Panc1 (cell line): Measurements from ENCODE around the gene RNF39. TPM values are rescaled to one million over a fixed set of nuclear protein-coding genes. Genes with fewer than 3 reads are reported as not detected.

Experiments used
- ATAC-seq: fragments of 200-7000 bp; cut with Tn5 transposase; 2 replicates; pipeline ENCODE4 v1.9.1; 2020; ENCODE audit warnings: mild to moderate bottlenecking, moderate library complexity
- BruUV-seq: library from RNA; stranded (reverse); fragments of 400-500 nt; replicated peaks from 2 replicates; lab custom pipeline; 2021; lab: Mats Ljungman, UMichigan
- CTCF ChIA-PET: fragments of 300-600 bp; sonication (Branson Sonifier 250); formaldehyde crosslinking; loops from one replicate; lab custom pipeline; 2022; ENCODE audit warnings: antibody characterized with exemption; lab: Charles Lee
- POLR2A ChIA-PET: fragments of 300-600 bp; sonication (Branson Sonifier 250); formaldehyde crosslinking; loops from one replicate; lab custom pipeline; 2022; ENCODE audit warnings: antibody characterized with exemption; lab: Charles Lee
- DNase-seq: peaks from one replicate; pipeline ENCODE4 v3.0.0-alpha.2; 2010; ENCODE audit warnings: low read depth, low spot score
- H3K27ac ChIP-seq: 2 replicates; pipeline ENCODE4 v1.5.1; 2011; ENCODE audit warnings: mild to moderate bottlenecking, low read length, inconsistent platforms
- H3K27me3 ChIP-seq: fragments of 200-500 bp; sonication (Bioruptor generic); 2 replicates; pipeline ENCODE4 v1.6.0; 2014; ENCODE audit warnings: low read length, inconsistent platforms; ENCODE audit not compliant: control insufficient read depth, insufficient read depth
- H3K36me3 ChIP-seq: fragments of 200-500 bp; sonication (Bioruptor generic); 2 replicates; pipeline ENCODE4 v1.5.1; 2014; ENCODE audit warnings: inconsistent platforms, mild to moderate bottlenecking, low read length, moderate library complexity; ENCODE audit not compliant: control insufficient read depth, insufficient read depth
- H3K4me1 ChIP-seq: 2 replicates; pipeline ENCODE4 v1.5.1; 2011; ENCODE audit warnings: inconsistent platforms, mild to moderate bottlenecking, low read length, moderate library complexity; ENCODE audit not compliant: control insufficient read depth, insufficient read depth
- H3K4me3 ChIP-seq, 2 experiments: 2 replicates each; pipeline ENCODE4 v1.5.1; 2011 to 2012; ENCODE audit warnings: low read depth in 2 of 2, low read length in 2 of 2, mild to moderate bottlenecking in 2 of 2, inconsistent platforms in 1 of 2, moderate library complexity in 1 of 2
- H3K9me3 ChIP-seq: fragments of 200-500 bp; sonication (Bioruptor generic); 2 replicates; pipeline ENCODE4 v1.5.1; 2014; ENCODE audit warnings: low read depth, mild to moderate bottlenecking, inconsistent platforms, low read length, moderate library complexity; ENCODE audit not compliant: control insufficient read depth, insufficient read depth
- CTCF ChIP-seq: fragments of 450-650 bp; IDR thresholded peaks from 2 replicates; pipeline ENCODE4 v1.5.1; 2017; ENCODE audit warnings: mild to moderate bottlenecking
- POLR2AphosphoS5 ChIP-seq: IDR thresholded peaks from 2 replicates; pipeline ENCODE4 v1.6.1; 2012; ENCODE audit warnings: mild to moderate bottlenecking, low read depth, low read length, moderate library complexity
- REST ChIP-seq, 2 experiments: IDR thresholded peaks; 2 replicates each; pipeline ENCODE4 v1.6.1; 2011 to 2012; ENCODE audit warnings: low read depth in 2 of 2, control low read depth in 1 of 2, low read length in 1 of 2, mild to moderate bottlenecking in 1 of 2, moderate library complexity in 1 of 2; ENCODE audit not compliant: insufficient read depth in 1 of 2
- SIN3A ChIP-seq: IDR thresholded peaks from 2 replicates; pipeline ENCODE4 v1.6.1; 2012; ENCODE audit warnings: low read depth, mild to moderate bottlenecking, low read length, moderate library complexity, borderline replicate concordance; ENCODE audit not compliant: insufficient read depth
- TCF7L2 ChIP-seq: IDR thresholded peaks from 2 replicates; pipeline ENCODE4 v1.6.1; 2011; ENCODE audit warnings: mild to moderate bottlenecking, low read depth, low read length, inconsistent platforms
- in situ Hi-C: cut with HindIII; loops from 2 replicates; pipeline ENCODE4 v1.10.0; 2016; ENCODE audit warnings: low sequenced_read_pairs, low pct_unique_long_range_greater_than_20kb
- intact Hi-C: fragments of 100-400 bp; cut with micrococcal nuclease; formaldehyde crosslinking; loops from one replicate; pipeline ENCODE4 v1.10.0; 2022; ENCODE audit not compliant: unreplicated experiment
- total RNA-seq: library from RNA; stranded (reverse); gene quantifications from one replicate; pipeline ENCODE4 v1.2.1, GENCODE V29; 2021; ENCODE audit not compliant: unreplicated experiment

The RNF39 gene
- total RNA-seq, 1 experiment from 2014 or later, result not detected

GRCh38 chr6:30041221-30041620, 34.3 kb downstream of the RNF39 start:
- Histone ChIP-seq H3K36me3 (no peaks in the 10 kb centered on the region), H3K4me1 (no peaks in the 10 kb centered on the region), H3K27me3 (no peaks in the 10 kb centered on the region), H3K27ac (no peak overlapping the region), H3K4me3 (no peak overlapping the region), H3K9me3 (no peaks in the 10 kb centered on the region)
- ChIA-PET CTCF (no interaction called here), POLR2A (no interaction called here)
- TF ChIP-seq CTCF (no peak), REST (IDR thresholded peaks at IDR 0.05; ENCODE audit: insufficient read depth in 1 of 2, low read depth in 2 of 2, low read length in 1 of 2) (no peak), TCF7L2 (no peak), POLR2AphosphoS5 (no peak), SIN3A (no peak)
- intact Hi-C loops (no loop called here), in situ Hi-C loops (no loop called here)
- BruUV-seq, result no TSS peak
- DNase-seq (no peak), ATAC-seq (no peak)

- Histone ChIP-seq H3K9me3 (no peaks in the 10 kb centered on the region), H3K4me3 (no peak overlapping the region), H3K27ac (no peak overlapping the region), H3K27me3 (no peaks in the 10 kb centered on the region), H3K4me1 (no peaks in the 10 kb centered on the region), H3K36me3 (no peaks in the 10 kb centered on the region)
- intact Hi-C loops (no loop called here), in situ Hi-C loops (no loop called here)
- ChIA-PET CTCF (interaction anchor here (0.6 to 1.1 kb wide), 4 partner anchors 11 to 73 kb away, joined by 3 to 7 read pairs (median 4); no protein-coding TSS in a partner anchor), POLR2A (no interaction called here)
- DNase-seq, result no peak
- BruUV-seq, result no TSS peak
- no peak for TF ChIP-seq SIN3A
- TF ChIP-seq CTCF, result peak; percentile 77
- ATAC-seq, result peak; percentile 84
These were observed 38.3 kb downstream of the RNF39 start for GRCh38 chr6:30037182-30037788.
